Gastrocnemius medialis (tissue), 4 donors: Measurements from ENCODE around the gene PANX3.

Source experiments
- POLR2A ChIP-seq, 2 donors: fragments of 450-650 bp; IDR thresholded peaks; one replicate each; pipeline ENCODE4 v1.6.1; 2017; ENCODE audit warnings: antibody characterized with exemption in 2 of 2, mild to moderate bottlenecking in 2 of 2, moderate library complexity in 2 of 2
- TF ChIP-seq, protein P1 (sequence below), 5 experiments: fragments of 450-650 bp in 3 of 5; fragments of 200-600 bp in 2 of 5; sonication (generic) in 2 of 5; IDR thresholded peaks in 4 of 5; conservative IDR thresholded peaks in 1 of 5; 1 replicate in 4 of 5; 2 replicates in 1 of 5; pipeline ENCODE4 v1.5.1; 2016 to 2019; ENCODE audit warnings: antibody characterized with exemption in 5 of 5, mild to moderate bottlenecking in 3 of 5, moderate library complexity in 3 of 5

DNA sequence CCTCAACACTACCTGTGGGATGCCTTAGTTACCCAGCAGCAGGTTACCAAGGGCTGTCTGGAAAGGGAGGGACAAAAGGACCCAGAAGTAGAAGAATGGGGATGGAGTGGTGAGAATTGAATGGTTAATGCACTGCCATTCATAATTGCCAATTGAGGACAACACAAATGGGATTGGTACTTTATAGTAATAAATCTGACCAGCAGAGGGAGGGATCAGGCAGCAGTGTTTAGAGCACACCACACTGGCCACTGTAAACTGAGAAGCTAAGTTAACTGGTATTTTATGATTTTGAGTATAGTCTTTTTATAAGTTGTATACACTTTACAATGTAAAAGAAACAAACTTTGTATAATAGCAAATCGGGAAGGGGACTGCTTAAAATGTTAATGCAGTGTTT lies 22.1 kb downstream of the PANX3 start:
- TF ChIP-seq, protein P1, sequence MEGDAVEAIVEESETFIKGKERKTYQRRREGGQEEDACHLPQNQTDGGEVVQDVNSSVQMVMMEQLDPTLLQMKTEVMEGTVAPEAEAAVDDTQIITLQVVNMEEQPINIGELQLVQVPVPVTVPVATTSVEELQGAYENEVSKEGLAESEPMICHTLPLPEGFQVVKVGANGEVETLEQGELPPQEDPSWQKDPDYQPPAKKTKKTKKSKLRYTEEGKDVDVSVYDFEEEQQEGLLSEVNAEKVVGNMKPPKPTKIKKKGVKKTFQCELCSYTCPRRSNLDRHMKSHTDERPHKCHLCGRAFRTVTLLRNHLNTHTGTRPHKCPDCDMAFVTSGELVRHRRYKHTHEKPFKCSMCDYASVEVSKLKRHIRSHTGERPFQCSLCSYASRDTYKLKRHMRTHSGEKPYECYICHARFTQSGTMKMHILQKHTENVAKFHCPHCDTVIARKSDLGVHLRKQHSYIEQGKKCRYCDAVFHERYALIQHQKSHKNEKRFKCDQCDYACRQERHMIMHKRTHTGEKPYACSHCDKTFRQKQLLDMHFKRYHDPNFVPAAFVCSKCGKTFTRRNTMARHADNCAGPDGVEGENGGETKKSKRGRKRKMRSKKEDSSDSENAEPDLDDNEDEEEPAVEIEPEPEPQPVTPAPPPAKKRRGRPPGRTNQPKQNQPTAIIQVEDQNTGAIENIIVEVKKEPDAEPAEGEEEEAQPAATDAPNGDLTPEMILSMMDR (IDR thresholded peaks at IDR 0.05 in 4 of 5, conservative IDR thresholded peaks at IDR 0.05 in 1 of 5) = no peak
- no peak for TF ChIP-seq POLR2A (IDR thresholded peaks at IDR 0.05)
